ENCODE measurements around the gene SCLT1.

SCLT1 gene

GRCh38 chr4:129064717-129065116 is 28.6 kb downstream of the SCLT1 start:
- no peak for DNase-seq

- no peak for DNase-seq
Measured at GRCh38 chr4:129063640-129064039, 29.7 kb downstream of the SCLT1 start.

- DNase-seq = no peak
Measured at GRCh38 chr4:129062580-129062979, 30.8 kb downstream of the SCLT1 start.

GRCh38 chr4:129059028-129059427 is 34.3 kb downstream of the SCLT1 start:
- DNase-seq = no peak

GRCh38 chr4:129046055-129046959 is 47.0 kb downstream of the SCLT1 start:
- no peak for DNase-seq

GRCh38 chr4:129043523-129043922 is 49.8 kb downstream of the SCLT1 start:
- no peak for DNase-seq

GRCh38 chr4:129040471-129040870 is 52.9 kb downstream of the SCLT1 start:
- DNase-seq = no peak

- DNase-seq = no peak
Measured at GRCh38 chr4:129037093-129037492, 56.2 kb downstream of the SCLT1 start.

GRCh38 chr4:129014566-129015509 is 78.5 kb downstream of the SCLT1 start:
- no peak for DNase-seq

- no peak for DNase-seq
Measured at GRCh38 chr4:129008096-129008495, 85.2 kb downstream of the SCLT1 start.

GRCh38 chr4:128986908-128987307 is 106.4 kb downstream of the SCLT1 start:
- no peak for DNase-seq

- DNase-seq = no peak
Measured at GRCh38 chr4:128986019-128986418, 107.3 kb downstream of the SCLT1 start.

GRCh38 chr4:128983771-128984485 is 109.4 kb downstream of the SCLT1 start:
- DNase-seq = no peak

- no peak for DNase-seq
Measured at GRCh38 chr4:128981377-128981776, 112.0 kb downstream of the SCLT1 start.

- DNase-seq = no peak
Measured at GRCh38 chr4:128980816-128981326, 112.5 kb downstream of the SCLT1 start.

- DNase-seq = no peak
Measured at GRCh38 chr4:128979934-128980333, 113.4 kb downstream of the SCLT1 start.

- DNase-seq = no peak
Measured at GRCh38 chr4:128978985-128979384, 114.4 kb downstream of the SCLT1 start.

GRCh38 chr4:128974136-128974581 is 119.2 kb downstream of the SCLT1 start:
- DNase-seq = no peak

- no peak for DNase-seq
Measured at GRCh38 chr4:128973384-128973783, 120.0 kb downstream of the SCLT1 start.

- DNase-seq = no peak
Measured at GRCh38 chr4:128961405-128961804, 131.9 kb downstream of the SCLT1 start.

- DNase-seq = no peak
Measured at GRCh38 chr4:128958194-128958593, 135.1 kb downstream of the SCLT1 start.

GRCh38 chr4:128957459-128957858 is 135.9 kb downstream of the SCLT1 start:
- no peak for DNase-seq

GRCh38 chr4:128955751-128956150 is 137.6 kb downstream of the SCLT1 start:
- DNase-seq = no peak

Measured in NCI-H1105 (cell line).